Keratinocyte (primary cell): ENCODE measurements around the gene TRIM59.

Experiments
- EZH2 ChIP-seq: IDR thresholded peaks from one replicate; pipeline ENCODE4 v1.6.1; 2012; ENCODE audit warnings: inconsistent platforms, mild to moderate bottlenecking, low read length, moderate library complexity
- TF ChIP-seq, protein P1 (sequence below), 3 experiments: IDR thresholded peaks in 1 of 3; conservative IDR thresholded peaks in 1 of 3; optimal IDR thresholded peaks in 1 of 3; 2 replicates in 2 of 3; 3 replicates in 1 of 3; pipeline versions ENCODE3 to v1.5.1; 2011; ENCODE audit warnings: low read length in 3 of 3, mild to moderate bottlenecking in 3 of 3, moderate library complexity in 2 of 3, control low read depth in 1 of 3, inconsistent platforms in 1 of 3; ENCODE audit not compliant: insufficient read depth in 2 of 3; ENCODE audit errors: extremely low read depth in 1 of 3

DNA sequence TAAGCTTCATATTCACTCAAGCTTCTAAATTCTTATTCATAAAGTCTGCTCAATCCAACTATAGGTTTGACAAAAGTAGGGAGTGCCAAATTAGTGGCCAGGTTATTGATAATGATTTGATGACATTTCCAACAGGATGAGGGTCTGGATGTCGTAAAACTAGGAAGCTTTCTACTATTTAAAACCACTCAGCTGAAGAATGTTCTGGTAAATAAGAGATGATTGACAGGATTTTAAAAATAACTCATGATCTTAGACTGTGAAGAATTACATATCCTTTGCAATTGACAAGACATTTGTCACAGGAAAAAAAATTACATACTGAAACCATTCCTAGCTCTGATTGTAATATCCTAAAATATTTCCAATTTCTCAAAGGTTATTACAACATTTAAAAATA, 15.4 kb upstream of the TRIM59 start:
- TF ChIP-seq, protein P1, sequence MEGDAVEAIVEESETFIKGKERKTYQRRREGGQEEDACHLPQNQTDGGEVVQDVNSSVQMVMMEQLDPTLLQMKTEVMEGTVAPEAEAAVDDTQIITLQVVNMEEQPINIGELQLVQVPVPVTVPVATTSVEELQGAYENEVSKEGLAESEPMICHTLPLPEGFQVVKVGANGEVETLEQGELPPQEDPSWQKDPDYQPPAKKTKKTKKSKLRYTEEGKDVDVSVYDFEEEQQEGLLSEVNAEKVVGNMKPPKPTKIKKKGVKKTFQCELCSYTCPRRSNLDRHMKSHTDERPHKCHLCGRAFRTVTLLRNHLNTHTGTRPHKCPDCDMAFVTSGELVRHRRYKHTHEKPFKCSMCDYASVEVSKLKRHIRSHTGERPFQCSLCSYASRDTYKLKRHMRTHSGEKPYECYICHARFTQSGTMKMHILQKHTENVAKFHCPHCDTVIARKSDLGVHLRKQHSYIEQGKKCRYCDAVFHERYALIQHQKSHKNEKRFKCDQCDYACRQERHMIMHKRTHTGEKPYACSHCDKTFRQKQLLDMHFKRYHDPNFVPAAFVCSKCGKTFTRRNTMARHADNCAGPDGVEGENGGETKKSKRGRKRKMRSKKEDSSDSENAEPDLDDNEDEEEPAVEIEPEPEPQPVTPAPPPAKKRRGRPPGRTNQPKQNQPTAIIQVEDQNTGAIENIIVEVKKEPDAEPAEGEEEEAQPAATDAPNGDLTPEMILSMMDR (optimal IDR thresholded peaks at IDR 0.05 in 1 of 3, IDR thresholded peaks at IDR 0.05 in 1 of 3, conservative IDR thresholded peaks at IDR 0.05 in 1 of 3; ENCODE audit: extremely low read depth in 1 of 3, insufficient read depth in 2 of 3, low read length in 3 of 3), result no peak
- TF ChIP-seq EZH2, result no peak
